ENCODE measurements around the gene NACAD. TPM values are rescaled to one million over a fixed set of nuclear protein-coding genes. Genes with fewer than 3 reads are reported as not detected.

NACAD gene
- total RNA-seq, 1 experiment from 2014 or later = not detected

DNA sequence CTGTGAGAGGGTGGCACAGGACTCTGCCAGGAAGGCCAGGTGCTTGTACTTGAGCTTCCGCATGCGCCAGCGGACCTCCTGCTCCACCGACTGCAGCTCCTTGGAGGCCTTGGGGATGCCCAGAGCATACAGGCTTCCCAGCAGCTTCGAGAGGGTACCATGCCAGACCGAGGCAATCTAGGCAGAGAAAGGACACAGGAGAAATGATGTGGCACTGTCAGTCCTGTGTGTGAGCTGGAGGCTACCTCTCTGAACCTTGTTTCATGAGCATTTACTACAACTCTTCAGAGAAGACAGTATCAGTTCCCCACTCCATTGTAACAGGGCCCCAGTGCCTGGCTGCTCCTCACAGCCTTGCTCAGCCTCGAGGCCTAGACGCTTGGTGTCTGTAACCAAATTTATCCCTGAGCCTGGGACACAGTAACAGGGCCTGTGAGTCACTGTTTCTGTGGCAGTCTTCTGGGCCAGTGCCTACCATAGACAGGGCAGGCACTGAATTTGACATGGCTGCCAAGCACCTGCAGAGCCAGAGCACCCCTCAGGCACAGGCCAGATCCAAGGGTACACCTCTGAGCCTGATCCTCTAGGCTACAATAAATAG, 16.9 kb upstream of the NACAD start:
- Mint-ChIP-seq H3K4me3 (ENCODE audit: unreplicated experiment) (no peak overlapping the region), H3K36me3 (ENCODE audit: insufficient read depth, unreplicated experiment) (peaks cover 64% of the 10 kb centered on the region), H3K27me3 (ENCODE audit: insufficient read depth, unreplicated experiment) (no peaks in the 10 kb centered on the region), H3K9me3 (ENCODE audit: unreplicated experiment) (no peaks in the 10 kb centered on the region), H3K4me1 (ENCODE audit: insufficient read depth, unreplicated experiment) (peaks cover 19% of the 10 kb centered on the region), H3K27ac (ENCODE audit: low read depth, unreplicated experiment) (no peak overlapping the region)
- CTCF ChIA-PET = interaction anchor here (1.4 kb wide), 1 partner anchor 71 kb away, joined by 4 read pairs; no protein-coding TSS in a partner anchor
- BruUV-seq (replicated peaks) = no TSS peak
- intact Hi-C loops (cut with micrococcal nuclease) = no loop called here
- DNase-seq (ENCODE audit: unreplicated experiment) = no peak
- TF ChIP-seq, protein P1, sequence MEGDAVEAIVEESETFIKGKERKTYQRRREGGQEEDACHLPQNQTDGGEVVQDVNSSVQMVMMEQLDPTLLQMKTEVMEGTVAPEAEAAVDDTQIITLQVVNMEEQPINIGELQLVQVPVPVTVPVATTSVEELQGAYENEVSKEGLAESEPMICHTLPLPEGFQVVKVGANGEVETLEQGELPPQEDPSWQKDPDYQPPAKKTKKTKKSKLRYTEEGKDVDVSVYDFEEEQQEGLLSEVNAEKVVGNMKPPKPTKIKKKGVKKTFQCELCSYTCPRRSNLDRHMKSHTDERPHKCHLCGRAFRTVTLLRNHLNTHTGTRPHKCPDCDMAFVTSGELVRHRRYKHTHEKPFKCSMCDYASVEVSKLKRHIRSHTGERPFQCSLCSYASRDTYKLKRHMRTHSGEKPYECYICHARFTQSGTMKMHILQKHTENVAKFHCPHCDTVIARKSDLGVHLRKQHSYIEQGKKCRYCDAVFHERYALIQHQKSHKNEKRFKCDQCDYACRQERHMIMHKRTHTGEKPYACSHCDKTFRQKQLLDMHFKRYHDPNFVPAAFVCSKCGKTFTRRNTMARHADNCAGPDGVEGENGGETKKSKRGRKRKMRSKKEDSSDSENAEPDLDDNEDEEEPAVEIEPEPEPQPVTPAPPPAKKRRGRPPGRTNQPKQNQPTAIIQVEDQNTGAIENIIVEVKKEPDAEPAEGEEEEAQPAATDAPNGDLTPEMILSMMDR (IDR thresholded peaks at IDR 0.05; ENCODE audit: unreplicated experiment) = no peak
- POLR2A ChIA-PET = interaction anchor here (0.7 to 0.8 kb wide), 2 partner anchors 14 to 120 kb away, joined by 3 read pairs; no protein-coding TSS in a partner anchor

DNA sequence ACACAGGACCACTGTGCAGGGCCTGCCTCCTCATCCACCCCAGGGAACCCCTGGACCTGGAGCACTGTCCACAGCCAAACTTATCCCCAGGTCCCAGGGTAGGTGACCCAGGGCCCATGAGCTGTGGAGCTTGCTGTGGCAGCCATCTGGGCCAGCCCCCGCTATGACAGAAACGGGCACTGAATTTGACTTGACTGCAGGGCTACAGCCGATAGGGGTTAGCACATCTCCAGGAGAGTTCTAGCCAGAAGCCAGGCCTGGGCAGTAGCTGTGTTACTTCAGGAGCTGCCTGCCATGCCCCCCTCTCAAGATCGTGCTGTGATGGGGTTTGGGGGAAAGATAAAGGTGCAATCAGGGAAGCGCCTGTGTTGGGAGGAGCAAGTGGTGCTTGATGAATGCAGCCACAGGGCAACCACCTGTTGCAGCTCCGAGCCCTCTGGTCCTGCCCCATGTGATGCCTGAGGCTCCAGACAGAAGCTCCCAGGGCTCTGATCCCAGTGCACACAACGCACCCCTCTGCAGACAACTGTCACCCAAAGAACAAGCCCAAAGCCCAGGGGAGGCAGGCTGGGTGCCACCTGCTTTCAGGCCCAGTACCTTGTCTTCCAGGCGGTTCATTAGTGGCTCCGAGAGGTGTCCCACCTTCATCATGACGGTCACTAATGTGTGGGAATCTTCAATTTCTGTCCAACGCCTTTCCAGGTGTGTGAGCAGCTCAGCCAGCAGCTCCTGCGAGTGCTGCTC, 16.2 kb upstream of the NACAD start:
- Mint-ChIP-seq H3K4me1 (ENCODE audit: insufficient read depth, unreplicated experiment) (peaks cover 15% of the 10 kb centered on the region), H3K27me3 (ENCODE audit: insufficient read depth, unreplicated experiment) (no peaks in the 10 kb centered on the region), H3K4me3 (ENCODE audit: unreplicated experiment) (no peak overlapping the region), H3K36me3 (ENCODE audit: insufficient read depth, unreplicated experiment) (peaks cover 67% of the 10 kb centered on the region), H3K9me3 (ENCODE audit: unreplicated experiment) (no peaks in the 10 kb centered on the region), H3K27ac (ENCODE audit: low read depth, unreplicated experiment) (no peak overlapping the region)
- intact Hi-C loops (cut with micrococcal nuclease) = no loop called here
- CTCF ChIA-PET = interaction anchor here (1.1 to 1.4 kb wide), 3 partner anchors 36 to 248 kb away, joined by 3 to 4 read pairs (median 4); no protein-coding TSS in a partner anchor
- no TSS peak for BruUV-seq (replicated peaks)
- TF ChIP-seq, protein P1 (IDR thresholded peaks at IDR 0.05; ENCODE audit: unreplicated experiment) = no peak
- POLR2A ChIA-PET = interaction anchor here (0.7 to 0.8 kb wide), 3 partner anchors 13 to 278 kb away, joined by 3 read pairs; no protein-coding TSS in a partner anchor
- no peak for DNase-seq (ENCODE audit: unreplicated experiment)

DNA sequence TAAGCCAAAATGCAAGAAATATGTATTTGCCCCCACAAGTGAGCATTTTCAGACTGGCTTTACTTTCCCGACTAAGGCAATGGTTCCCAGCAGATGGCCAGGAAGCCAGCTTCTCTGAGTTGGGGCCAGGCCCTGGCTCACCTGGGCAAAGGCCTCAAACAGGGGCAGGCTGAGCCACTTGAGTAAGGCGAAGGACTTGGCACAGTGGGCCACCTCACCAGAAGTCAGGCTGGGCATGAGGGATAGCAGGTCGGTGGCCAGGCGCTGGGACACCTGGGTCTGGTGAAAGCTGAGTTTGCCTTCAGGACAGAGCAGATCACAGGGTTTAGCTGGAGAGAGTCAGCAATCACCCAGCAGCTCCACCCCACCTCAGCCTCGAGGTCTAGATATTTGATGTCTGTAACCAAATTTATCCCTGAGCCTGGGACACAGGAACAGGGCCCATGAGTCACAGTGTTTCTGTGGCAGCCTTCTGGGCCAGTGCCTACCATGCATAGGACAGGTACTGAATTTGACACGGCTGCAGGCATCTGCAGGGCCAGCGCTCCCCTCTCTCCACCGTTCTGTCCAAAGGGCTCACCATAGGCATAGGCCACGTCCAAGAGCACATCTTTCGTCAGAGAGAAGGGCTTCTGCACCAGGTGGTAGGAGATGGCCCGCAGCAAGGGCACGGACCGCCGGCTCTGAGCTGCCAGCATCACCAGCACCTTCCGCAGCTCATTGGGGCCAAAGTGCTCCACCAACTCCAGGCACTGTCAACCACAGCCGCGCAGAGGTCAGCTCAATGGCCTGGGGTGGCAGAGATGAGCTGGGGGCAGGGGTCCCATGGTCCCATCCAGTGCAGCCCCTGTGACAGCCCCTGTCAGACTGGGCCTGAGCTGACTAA, 15.4 kb upstream of the NACAD start:
- POLR2A ChIA-PET = interaction anchor here (0.6 to 0.7 kb wide), 2 partner anchors 277 to 343 kb away, joined by 3 to 4 read pairs; no protein-coding TSS in a partner anchor
- DNase-seq (ENCODE audit: unreplicated experiment) = no peak
- intact Hi-C loops (cut with micrococcal nuclease) = no loop called here
- Mint-ChIP-seq H3K27me3 (ENCODE audit: insufficient read depth, unreplicated experiment) (no peaks in the 10 kb centered on the region), H3K9me3 (ENCODE audit: unreplicated experiment) (no peaks in the 10 kb centered on the region), H3K4me3 (ENCODE audit: unreplicated experiment) (no peak overlapping the region), H3K4me1 (ENCODE audit: insufficient read depth, unreplicated experiment) (peaks cover 13% of the 10 kb centered on the region), H3K27ac (ENCODE audit: low read depth, unreplicated experiment) (no peak overlapping the region), H3K36me3 (ENCODE audit: insufficient read depth, unreplicated experiment) (peaks cover 75% of the 10 kb centered on the region)
- CTCF ChIA-PET = interaction anchor here (1.1 to 1.6 kb wide), 5 partner anchors 8 to 247 kb away, joined by 3 to 5 read pairs (median 4); partner anchors contain the start of gene TBRG4
- TF ChIP-seq, protein P1 (IDR thresholded peaks at IDR 0.05; ENCODE audit: unreplicated experiment) = no peak
- BruUV-seq (replicated peaks) = no TSS peak

Measured in MCF 10A (cell line).